Hematopoietic multipotent progenitor cell treated with erythropoietin and hydrocortisone succinate and interleukin-3 and kit ligand, for 4 days (in vitro differentiated cells): ENCODE results near the gene NDUFS2.
"Not testable (repeated sequence)": the region's sequence is repeated elsewhere in the genome, so short reads cannot be mapped to it uniquely, and the experiment has no call there.

ENCODE experiments used
- DNase-seq: peaks from one replicate; pipeline ENCODE4 v3.0.0-alpha.2; 2015

NDUFS2 gene

GRCh38 chr1:161255955-161256520 is 53.9 kb downstream of the NDUFS2 start:
- DNase-seq = not testable (repeated sequence)

DNA sequence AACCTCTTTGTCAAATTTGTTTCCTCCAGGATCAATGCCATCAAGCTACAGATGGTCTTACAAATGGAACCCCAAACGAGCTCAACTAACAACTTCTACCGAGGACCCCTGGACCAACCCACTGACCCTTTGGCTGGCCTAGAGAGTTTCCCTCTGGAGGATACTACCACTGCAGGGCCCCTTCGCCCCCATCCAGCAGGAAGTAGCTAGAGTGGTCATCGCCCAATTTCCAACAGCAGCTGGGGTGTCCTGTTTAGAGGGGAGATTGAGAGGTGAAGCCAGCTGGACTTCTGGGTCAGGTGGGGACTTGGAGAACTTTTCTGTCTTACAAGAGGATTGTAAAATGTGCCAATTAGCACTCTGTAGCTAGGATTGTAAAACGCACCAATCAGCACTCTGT is 54.9 kb downstream of the NDUFS2 start:
- not testable (repeated sequence) for DNase-seq

DNA sequence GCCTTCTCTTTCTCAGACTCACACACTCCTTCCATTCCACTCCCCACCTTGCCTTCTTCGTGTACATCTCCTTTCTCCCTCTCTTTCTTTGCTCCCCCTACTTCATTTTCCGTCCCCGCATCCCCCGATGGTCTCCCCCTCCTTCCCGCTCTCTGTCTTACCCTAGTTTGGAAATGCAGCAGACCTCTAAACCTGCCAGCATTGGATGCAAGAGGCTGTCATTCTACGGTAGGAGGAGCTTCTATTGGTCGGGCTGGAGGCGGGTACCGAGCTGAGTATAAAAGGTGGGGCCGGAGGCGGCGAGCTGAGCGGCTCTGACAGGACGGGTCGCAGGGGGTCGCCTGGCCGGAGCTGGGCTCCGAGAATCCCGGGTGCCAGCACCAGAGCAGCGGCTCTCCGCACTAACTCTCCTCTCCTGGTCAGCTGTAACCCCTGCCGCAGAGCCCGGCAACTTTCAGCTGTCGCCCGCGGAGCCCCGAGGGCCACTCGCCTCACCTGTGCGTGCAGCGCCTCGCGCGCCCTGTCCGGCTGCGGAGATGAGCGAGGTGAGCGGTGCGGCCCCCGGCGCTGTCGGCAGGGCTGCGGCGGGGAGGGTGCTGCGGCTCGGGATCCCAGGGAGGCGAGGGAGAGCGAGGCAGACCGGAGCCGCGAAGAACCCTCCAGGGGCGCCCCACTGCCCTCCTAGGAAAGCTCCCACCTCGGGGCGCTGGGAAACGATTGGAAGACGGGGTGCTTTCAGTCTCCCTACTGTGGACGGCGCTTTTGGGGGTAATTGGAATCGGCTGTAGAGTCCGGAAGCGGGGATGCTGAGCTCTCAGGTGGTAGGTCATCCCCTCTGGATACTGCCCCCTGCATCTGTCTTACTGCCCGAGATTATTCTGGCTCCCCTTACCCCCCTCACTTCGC is 56.5 kb downstream of the NDUFS2 start, which contains the start of gene PCP4L1:
TSS of gene PCP4L1 (plus strand) at position 307 of the 906 bp plus-strand sequence. CDS start at position 537, 230 bp downstream.
- peak; percentile 72 for DNase-seq

- DNase-seq = no peak
These were observed 57.2 kb downstream of the NDUFS2 start for GRCh38 chr1:161259345-161259702.

GRCh38 chr1:161259765-161260164 is 57.6 kb downstream of the NDUFS2 start:
- no peak for DNase-seq

GRCh38 chr1:161260376-161261260 is 58.5 kb downstream of the NDUFS2 start:
- DNase-seq = no peak

DNA sequence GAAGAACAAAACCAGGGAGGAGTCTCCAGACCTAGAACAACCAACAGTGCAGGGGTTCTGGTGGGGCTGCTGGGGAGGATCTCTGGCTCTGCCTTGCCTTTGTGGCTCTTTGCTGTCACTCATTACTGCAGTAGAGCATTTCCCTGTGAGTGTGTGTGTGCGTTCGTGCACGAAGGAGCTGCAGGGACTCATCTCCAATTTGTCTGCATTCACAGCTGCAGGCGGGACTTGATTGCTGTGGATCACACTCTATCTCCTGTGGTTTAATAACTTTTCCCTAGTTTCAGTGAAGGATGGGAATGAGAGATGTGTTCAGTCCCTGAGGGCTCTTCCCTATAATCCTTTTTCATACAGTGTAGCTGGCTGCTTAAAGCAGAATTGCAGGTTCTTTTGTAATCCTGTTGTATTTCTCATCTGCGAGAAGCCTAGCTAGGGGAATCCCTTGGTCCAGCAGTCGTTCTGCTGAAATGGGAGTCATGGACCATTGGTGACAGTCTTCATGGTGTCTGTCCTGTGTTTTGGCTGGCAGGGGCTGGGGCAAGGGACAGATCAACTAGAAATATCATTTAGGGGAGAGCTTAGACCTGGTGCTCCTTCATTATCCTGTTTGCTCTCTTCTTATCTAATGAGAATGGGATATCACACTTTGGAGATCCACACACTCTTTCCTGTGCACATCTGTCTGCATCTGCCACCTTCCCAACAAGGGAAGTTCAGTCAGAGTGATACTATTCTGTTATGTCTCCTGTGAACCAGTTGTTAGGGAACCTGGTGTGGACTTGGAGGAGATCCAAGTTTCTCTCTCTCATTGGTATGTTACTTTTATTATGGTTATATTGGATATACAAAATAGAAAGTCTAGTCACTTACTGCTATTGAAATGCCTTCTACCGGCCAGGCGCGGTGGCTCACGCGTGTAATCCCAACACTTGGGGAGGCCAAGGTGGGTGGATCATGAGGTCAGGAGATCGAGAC is 59.4 kb downstream of the NDUFS2 start:
- no peak for DNase-seq
